HepG2 (cell line): Measurements from ENCODE around the gene PRDX2. TPM values are rescaled to one million over a fixed set of nuclear protein-coding genes. Genes with fewer than 3 reads are reported as not detected.
A peak's percentile ranks its signal among the peaks of the same experiment; 100 is the strongest.

Experiments used
- BHLHE40 ChIP-seq: IDR thresholded peaks from 2 replicates; pipeline ENCODE4 v1.6.1; 2011; ENCODE audit warnings: low read length, improper control_type of control experiment
- CREB1 ChIP-seq, 2 experiments: fragments of 450-650 bp in 1 of 2; IDR thresholded peaks; 2 replicates each; pipeline ENCODE4 v1.6.1; 2016 to 2017; ENCODE audit warnings: control low read depth in 1 of 2, mild to moderate bottlenecking in 1 of 2, missing compliant biosample characterization in 1 of 2, missing genetic modification characterization in 1 of 2
- CTCF ChIP-seq: sonication (generic); formaldehyde crosslinking; IDR thresholded peaks from 2 replicates; pipeline ENCODE4 v1.5.0; 2020; ENCODE audit warnings: mild to moderate bottlenecking, missing genetic modification reagents, moderate library complexity
- EED ChIP-seq: sonication (generic); formaldehyde crosslinking; IDR thresholded peaks from 2 replicates; pipeline ENCODE4 v1.5.0; 2020; ENCODE audit warnings: mild to moderate bottlenecking, missing genetic modification reagents
- ERF ChIP-seq: IDR thresholded peaks from 2 replicates; pipeline ENCODE4 v1.6.1; 2018; ENCODE audit warnings: missing biosample characterization, missing genetic modification reagents
- FOXC1 ChIP-seq: sonication (generic); formaldehyde crosslinking; IDR thresholded peaks from 2 replicates; pipeline ENCODE4 v1.8.0; 2022; ENCODE audit warnings: mild to moderate bottlenecking, missing genetic modification reagents, borderline replicate concordance
- GZF1 ChIP-seq: sonication (generic); formaldehyde crosslinking; IDR thresholded peaks from 2 replicates; pipeline ENCODE4 v1.5.1; 2020; ENCODE audit warnings: mild to moderate bottlenecking, missing genetic modification reagents
- IRF2 ChIP-seq: IDR thresholded peaks from 2 replicates; pipeline ENCODE4 v1.6.1; 2018; ENCODE audit warnings: missing genetic modification reagents, missing compliant biosample characterization
- KLF16 ChIP-seq, 2 experiments: sonication (generic) in 1 of 2; formaldehyde crosslinking in 1 of 2; IDR thresholded peaks; 2 replicates each; pipeline versions ENCODE4 v1.6.1 to v1.8.0; 2016 to 2023; ENCODE audit warnings: missing genetic modification reagents in 2 of 2, missing compliant biosample characterization in 1 of 2
- MEIS1 ChIP-seq: sonication (generic); formaldehyde crosslinking; IDR thresholded peaks from 2 replicates; pipeline ENCODE4 v1.9.0; 2021; ENCODE audit warnings: mild to moderate bottlenecking, missing genetic modification reagents, moderate library complexity, borderline replicate concordance
- MXI1 ChIP-seq: IDR thresholded peaks from 3 replicates; pipeline ENCODE4 v1.6.1; 2012; ENCODE audit warnings: low read depth, low read length, inconsistent platforms, borderline replicate concordance
- MYC ChIP-seq: sonication (generic); formaldehyde crosslinking; IDR thresholded peaks from 2 replicates; pipeline ENCODE4 v1.9.0; 2021; ENCODE audit warnings: missing genetic modification reagents, borderline replicate concordance
- ZFP91 ChIP-seq: sonication (generic); formaldehyde crosslinking; IDR thresholded peaks from 2 replicates; pipeline ENCODE4 v1.9.0; 2022; ENCODE audit warnings: missing genetic modification reagents, mild to moderate bottlenecking, borderline replicate concordance
- ZNF263 ChIP-seq: sonication (generic); formaldehyde crosslinking; IDR thresholded peaks from 2 replicates; pipeline ENCODE4 v1.4.0; 2020; ENCODE audit warnings: missing genetic modification reagents
- ZNF468 ChIP-seq: sonication (generic); formaldehyde crosslinking; IDR thresholded peaks from 2 replicates; pipeline ENCODE4 v1.8.0; 2022; ENCODE audit warnings: mild to moderate bottlenecking, moderate library complexity, missing genetic modification reagents
- ZNF616 ChIP-seq: sonication (generic); formaldehyde crosslinking; IDR thresholded peaks from 2 replicates; pipeline ENCODE4 v1.5.0; 2020; ENCODE audit warnings: low read depth, mild to moderate bottlenecking, missing genetic modification reagents
- ZNF761 ChIP-seq: sonication (generic); formaldehyde crosslinking; conservative IDR thresholded peaks from 2 replicates; pipeline ENCODE4 v1.4.0; 2020; ENCODE audit warnings: mild to moderate bottlenecking, missing genetic modification reagents
- ZNF777 ChIP-seq: sonication (generic); formaldehyde crosslinking; IDR thresholded peaks from 2 replicates; pipeline ENCODE4 v1.4.0; 2020; ENCODE audit warnings: missing genetic modification reagents
- ZNF83 ChIP-seq: sonication (generic); formaldehyde crosslinking; IDR thresholded peaks from 2 replicates; pipeline ENCODE4 v1.4.0; 2020; ENCODE audit warnings: missing genetic modification reagents, mild to moderate bottlenecking, borderline replicate concordance
- polyA plus RNA-seq, 8 experiments: library from polyadenylated mRNA; depleted of rRNA in 3 of 8; stranded (reverse) in 7 of 8; unstranded in 1 of 8; fragments of >200 nt; fragmentation: Illumina TruSeq in 4 of 8; extraction: Trizol in 4 of 8; gene quantifications; 2 replicates each; pipeline versions ENCODE4 v1.2.1 to v1.2.3, GENCODE V29; 2011 to 2016; ENCODE audit warnings: low read depth in 4 of 8, missing spikeins in 1 of 8, mixed read lengths in 1 of 8; ENCODE audit not compliant: insufficient read depth in 1 of 8
- total RNA-seq, 5 experiments: library from RNA; depleted of rRNA; stranded (reverse); fragments of >200 nt; fragmentation: Illumina TruSeq; extraction: Trizol; gene quantifications; 2 replicates each; pipeline ENCODE4 v1.2.3, GENCODE V29; 2016; ENCODE audit warnings: low read depth in 1 of 5
- TF ChIP-seq, protein P1 (sequence below): IDR thresholded peaks from 2 replicates; pipeline ENCODE4 v1.6.1; 2012; ENCODE audit warnings: low read depth, low read length, improper control_type of control experiment
- TF ChIP-seq, protein P2 (sequence below): sonication (generic); formaldehyde crosslinking; IDR thresholded peaks from 2 replicates; pipeline ENCODE4 v1.4.0; 2020; ENCODE audit warnings: mild to moderate bottlenecking, missing genetic modification reagents
- TF ChIP-seq, protein P3 (sequence below): sonication (generic); formaldehyde crosslinking; IDR thresholded peaks from 2 replicates; pipeline ENCODE4 v1.4.0; 2020; ENCODE audit warnings: mild to moderate bottlenecking, missing genetic modification reagents

PRDX2 gene
- total and polyA plus RNA-seq, 2 of the 13 experiments (the other 11 are each of a cell fraction or from before 2014, with no cell fraction given), result 218 to 381 TPM

DNA sequence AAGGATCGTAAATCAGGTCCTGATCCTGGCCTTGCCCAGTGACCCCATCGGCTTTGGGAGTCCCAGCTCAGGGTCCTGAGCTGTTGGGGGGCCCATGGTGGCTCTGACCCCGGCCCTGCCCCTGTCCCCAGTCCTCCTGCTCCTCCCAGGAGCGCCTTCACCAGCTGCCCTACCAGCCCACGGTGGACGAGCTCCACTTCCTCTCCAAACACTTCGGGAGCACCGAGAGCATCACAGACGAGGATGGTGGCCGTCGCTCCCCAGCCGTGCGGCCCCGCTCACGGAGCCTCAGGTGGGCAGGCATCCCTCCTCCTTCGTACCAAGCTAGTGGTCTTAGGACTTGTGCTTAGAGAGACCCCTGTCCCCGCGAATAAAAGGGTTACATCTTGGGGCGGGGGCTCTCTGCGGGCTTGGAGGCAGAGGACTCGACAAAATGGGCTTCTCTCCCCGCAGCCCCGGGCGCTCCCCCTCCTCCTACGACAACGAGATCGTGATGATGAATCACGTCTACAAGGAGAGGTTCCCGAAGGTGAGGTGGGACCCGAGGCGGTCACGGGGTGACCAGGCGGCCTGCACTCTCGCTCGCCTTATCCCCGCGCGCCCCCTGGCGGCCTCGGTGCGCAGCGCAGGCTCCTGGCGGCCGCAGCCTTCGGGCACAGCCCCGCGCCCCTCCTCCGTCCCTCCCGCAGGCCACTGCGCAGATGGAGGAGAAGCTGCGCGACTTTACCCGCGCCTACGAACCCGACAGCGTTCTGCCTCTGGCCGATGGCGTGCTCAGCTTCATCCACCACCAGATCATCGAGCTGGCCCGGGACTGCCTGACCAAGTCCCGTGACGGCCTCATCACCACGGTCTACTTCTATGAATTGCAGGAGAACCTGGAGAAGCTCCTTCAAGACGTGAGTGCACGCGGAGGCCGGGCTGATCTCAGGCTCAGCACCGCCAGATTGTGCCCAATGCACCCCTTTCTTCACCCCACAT is 45.8 kb upstream of the PRDX2 start (continued):
- TF ChIP-seq, protein P1, sequence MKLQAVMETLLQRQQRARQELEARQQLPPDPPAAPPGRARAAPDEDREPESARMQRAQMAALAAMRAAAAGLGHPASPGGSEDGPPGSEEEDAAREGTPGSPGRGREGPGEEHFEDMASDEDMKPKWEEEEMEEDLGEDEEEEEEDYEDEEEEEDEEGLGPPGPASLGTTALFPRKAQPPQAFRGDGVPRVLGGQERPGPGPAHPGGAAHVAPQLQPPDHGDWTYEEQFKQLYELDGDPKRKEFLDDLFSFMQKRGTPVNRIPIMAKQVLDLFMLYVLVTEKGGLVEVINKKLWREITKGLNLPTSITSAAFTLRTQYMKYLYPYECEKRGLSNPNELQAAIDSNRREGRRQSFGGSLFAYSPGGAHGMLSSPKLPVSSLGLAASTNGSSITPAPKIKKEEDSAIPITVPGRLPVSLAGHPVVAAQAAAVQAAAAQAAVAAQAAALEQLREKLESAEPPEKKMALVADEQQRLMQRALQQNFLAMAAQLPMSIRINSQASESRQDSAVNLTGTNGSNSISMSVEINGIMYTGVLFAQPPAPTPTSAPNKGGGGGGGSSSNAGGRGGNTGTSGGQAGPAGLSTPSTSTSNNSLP, result no peak
- TF ChIP-seq FOXC1 (CRISPR knock-in tag), result peak; percentile 77; the same call in 1 of the 2 replicates
- peak; percentile 55; the same call in 1 of the 2 replicates for TF ChIP-seq ERF (CRISPR knock-in tag)
- 0 out of 2 replicates have a peak, but pooled peaks have one; percentile 22 for TF ChIP-seq ZNF468 (CRISPR knock-in tag)
- 0 out of 2 replicates have a peak, but pooled peaks have one; percentile 50 for TF ChIP-seq EED
- no peak for TF ChIP-seq CREB1 (IDR thresholded peaks at IDR 0.05)
- no peak for TF ChIP-seq CREB1 (CRISPR knock-in tag; IDR thresholded peaks at IDR 0.05)
- peak; percentile 17; the same call in 1 of the 2 replicates for TF ChIP-seq MYC (CRISPR knock-in tag)
- no peak for TF ChIP-seq ZNF761 (CRISPR knock-in tag)
- TF ChIP-seq ZNF263 (CRISPR knock-in tag), result peak; percentile 20; the same call in 1 of the 2 replicates
- TF ChIP-seq ZNF616 (CRISPR knock-in tag), result 0 out of 2 replicates have a peak, but pooled peaks have one; percentile 39
- TF ChIP-seq ZNF777 (CRISPR knock-in tag), result peak; percentile 76
- TF ChIP-seq CTCF, result peak; percentile 95
- TF ChIP-seq MXI1, result peak; percentile 38; the same call in 1 of the 3 replicates
- TF ChIP-seq BHLHE40, result peak; percentile 61
- TF ChIP-seq KLF16 (CRISPR knock-in tag; IDR thresholded peaks at IDR 0.05), result peak in 1 of 2 experiments; percentile 64; a peak in 1 of 4 replicates
- TF ChIP-seq, protein P2, sequence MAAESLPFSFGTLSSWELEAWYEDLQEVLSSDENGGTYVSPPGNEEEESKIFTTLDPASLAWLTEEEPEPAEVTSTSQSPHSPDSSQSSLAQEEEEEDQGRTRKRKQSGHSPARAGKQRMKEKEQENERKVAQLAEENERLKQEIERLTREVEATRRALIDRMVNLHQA (CRISPR knock-in tag), result no peak
- peak; percentile 13; the same call in 1 of the 2 replicates for TF ChIP-seq ZNF83 (CRISPR knock-in tag)
- TF ChIP-seq GZF1 (CRISPR knock-in tag), result no peak
- TF ChIP-seq, protein P3, sequence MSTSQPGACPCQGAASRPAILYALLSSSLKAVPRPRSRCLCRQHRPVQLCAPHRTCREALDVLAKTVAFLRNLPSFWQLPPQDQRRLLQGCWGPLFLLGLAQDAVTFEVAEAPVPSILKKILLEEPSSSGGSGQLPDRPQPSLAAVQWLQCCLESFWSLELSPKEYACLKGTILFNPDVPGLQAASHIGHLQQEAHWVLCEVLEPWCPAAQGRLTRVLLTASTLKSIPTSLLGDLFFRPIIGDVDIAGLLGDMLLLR, result peak; percentile 46; the same call in 1 of the 2 replicates
- peak; percentile 71; the same call in 1 of the 2 replicates for TF ChIP-seq MEIS1
- TF ChIP-seq ZFP91 (CRISPR knock-in tag), result peak; percentile 81
- 0 out of 2 replicates have a peak, but pooled peaks have one; percentile 51 for TF ChIP-seq IRF2 (CRISPR knock-in tag)
